HS-5 (cell line): ENCODE results near the gene ANKIB1.
"Not testable (repeated sequence)": the region's sequence is repeated elsewhere in the genome, so short reads cannot be mapped to it uniquely, and the experiment has no call there.

ENCODE experiments used
- DNase-seq: peaks from one replicate; pipeline ENCODE4 v3.0.0-alpha.2; 2012; ENCODE audit warnings: low read depth

Gene ANKIB1

GRCh38 chr7:92402920-92403759, 157.4 kb downstream of the ANKIB1 start:
- no peak for DNase-seq

GRCh38 chr7:92403760-92404074, 157.9 kb downstream of the ANKIB1 start:
- no peak for DNase-seq

- no peak for DNase-seq
Observed at GRCh38 chr7:92404170-92404614, 158.4 kb downstream of the ANKIB1 start.

GRCh38 chr7:92409357-92409756, 163.6 kb downstream of the ANKIB1 start:
- DNase-seq: no peak

- DNase-seq: not testable (repeated sequence)
Observed at GRCh38 chr7:92410162-92410561, 164.4 kb downstream of the ANKIB1 start.

- DNase-seq: no peak
Observed at GRCh38 chr7:92412745-92413144, 167.0 kb downstream of the ANKIB1 start.

GRCh38 chr7:92413550-92413949, 167.8 kb downstream of the ANKIB1 start:
- no peak for DNase-seq

GRCh38 chr7:92415225-92415624, 169.5 kb downstream of the ANKIB1 start:
- DNase-seq: no peak

- no peak for DNase-seq
Observed at GRCh38 chr7:92417913-92418312, 172.1 kb downstream of the ANKIB1 start.

- no peak for DNase-seq
Observed at GRCh38 chr7:92421676-92422435, 176.1 kb downstream of the ANKIB1 start.

GRCh38 chr7:92422926-92423325, 177.2 kb downstream of the ANKIB1 start:
- no peak for DNase-seq

GRCh38 chr7:92423710-92424131, 177.9 kb downstream of the ANKIB1 start:
- DNase-seq: no peak

GRCh38 chr7:92425311-92425947, 179.7 kb downstream of the ANKIB1 start:
- no peak for DNase-seq

GRCh38 chr7:92427193-92427592, 181.4 kb downstream of the ANKIB1 start:
- no peak for DNase-seq

GRCh38 chr7:92432299-92432946, 186.6 kb downstream of the ANKIB1 start:
- no peak for DNase-seq

GRCh38 chr7:92433019-92433418, 187.2 kb downstream of the ANKIB1 start:
- no peak for DNase-seq

- no peak for DNase-seq
Observed at GRCh38 chr7:92435542-92435941, 189.8 kb downstream of the ANKIB1 start.

GRCh38 chr7:92436612-92437445, 191.1 kb downstream of the ANKIB1 start:
- no peak for DNase-seq

GRCh38 chr7:92437956-92438491, 192.2 kb downstream of the ANKIB1 start:
- no peak for DNase-seq

- not testable (repeated sequence) for DNase-seq
Observed at GRCh38 chr7:92442720-92443119, 196.9 kb downstream of the ANKIB1 start.

- no peak for DNase-seq
Observed at GRCh38 chr7:92446869-92447344, 201.1 kb downstream of the ANKIB1 start.
